CD4-positive, alpha-beta T cell treated with Interleukin-17A for 4 hours (primary cell): ENCODE results near the gene MLLT1.

Experiments
- DNase-seq: peaks from one replicate; pipeline ENCODE4 v3.0.0-alpha.2; 2020; ENCODE audit warnings: mixed read lengths

MLLT1 gene

DNA sequence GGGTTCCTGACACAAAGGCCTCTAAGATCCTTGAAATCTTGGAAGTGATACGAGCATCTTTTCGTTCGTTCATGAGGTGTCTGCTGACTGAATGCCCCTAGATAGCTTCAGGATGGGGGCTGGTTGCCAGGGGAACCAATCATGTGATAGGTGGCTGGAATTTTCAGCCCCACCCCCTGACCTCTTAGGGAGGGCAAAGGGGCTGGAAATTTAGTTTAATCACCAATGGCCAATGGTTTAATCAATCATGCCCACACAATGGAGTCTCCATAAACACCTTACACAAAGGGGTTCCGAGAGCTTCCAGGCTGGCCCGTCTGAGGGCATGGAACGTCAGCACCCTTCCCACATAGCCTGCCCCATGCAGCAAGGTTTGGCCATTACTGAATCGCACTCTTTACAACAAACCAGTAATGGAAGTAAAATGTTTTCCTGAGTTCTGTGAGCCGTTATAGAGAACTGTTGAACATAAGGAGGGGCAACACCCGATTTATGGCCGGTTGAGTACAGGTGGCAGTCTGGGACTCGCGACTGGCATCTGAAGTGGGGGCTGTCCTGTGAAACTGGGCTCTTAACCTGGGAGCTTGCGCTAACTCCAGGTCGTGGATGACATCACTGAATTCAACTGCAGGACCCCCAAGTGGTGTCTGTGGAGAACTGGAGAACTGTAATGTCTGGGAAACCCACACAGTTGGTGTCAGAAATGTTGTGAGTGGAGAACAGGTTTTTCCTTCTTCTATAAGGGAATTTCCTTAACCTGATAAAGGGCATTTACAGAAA, 25.6 kb downstream of the MLLT1 start:
- no peak for DNase-seq

- DNase-seq: no peak
Observed at GRCh38 chr19:6252066-6252465, 27.7 kb downstream of the MLLT1 start.

DNA sequence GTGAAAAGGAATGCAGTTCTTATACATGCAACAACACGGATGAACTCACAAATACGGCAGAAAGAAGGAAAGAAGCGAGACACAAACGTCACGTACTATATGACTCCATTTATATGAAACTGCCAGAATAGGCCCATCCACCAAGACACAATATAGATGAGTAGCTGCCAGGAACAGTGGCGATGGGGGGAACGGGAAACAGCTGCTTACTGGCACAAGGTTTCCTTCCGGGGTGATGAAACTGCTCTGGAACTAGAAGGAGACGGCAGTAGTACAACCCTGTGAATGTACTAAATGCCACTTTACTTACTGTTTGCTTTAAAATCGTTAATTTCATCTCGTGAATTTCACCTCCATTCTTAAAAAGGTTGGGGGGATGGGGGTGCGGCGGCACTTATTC, 28.9 kb downstream of the MLLT1 start:
- DNase-seq: no peak

- no peak for DNase-seq
Observed at GRCh38 chr19:6250024-6250615, 29.7 kb downstream of the MLLT1 start.

GRCh38 chr19:6249296-6249695, 30.5 kb downstream of the MLLT1 start:
- no peak for DNase-seq

DNA sequence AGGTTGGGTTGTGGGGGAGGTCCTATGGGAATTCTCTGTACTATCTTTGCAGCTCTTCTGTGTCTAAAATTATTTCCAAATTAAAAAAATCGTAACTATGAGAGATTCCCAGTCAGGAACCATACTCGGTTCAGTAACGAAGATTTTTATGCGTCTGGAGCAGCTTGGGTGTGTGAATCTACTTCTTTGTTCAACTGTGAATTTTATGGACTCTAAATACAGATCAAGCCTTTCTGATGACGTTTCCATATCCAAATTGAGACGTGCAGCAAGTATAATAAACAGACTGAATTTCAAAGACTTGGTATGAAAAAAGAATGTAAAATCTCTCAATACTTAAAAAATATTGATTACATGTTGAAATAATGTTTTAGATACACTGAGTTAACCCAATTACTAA, 30.9 kb downstream of the MLLT1 start:
- no peak for DNase-seq

DNA sequence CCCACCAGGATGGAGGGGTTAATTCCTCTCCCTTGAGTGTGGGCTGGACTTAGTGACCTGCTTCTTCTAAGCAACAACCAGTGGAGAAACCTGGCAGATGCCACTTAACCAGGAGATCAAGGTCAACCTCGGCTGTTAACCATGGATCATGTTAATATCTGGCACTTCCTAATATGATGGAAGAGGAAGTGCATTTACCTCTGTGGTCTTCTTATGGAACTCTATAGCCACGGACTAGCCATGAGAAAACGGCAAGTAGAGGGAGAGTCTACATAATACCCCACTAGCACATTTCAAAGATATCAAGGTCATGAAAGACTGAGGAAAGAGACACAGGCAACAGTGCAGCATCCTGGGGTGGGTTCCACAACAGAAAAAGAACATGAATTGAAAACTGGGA, 31.4 kb downstream of the MLLT1 start:
- DNase-seq: no peak

GRCh38 chr19:6247007-6247288, 32.8 kb downstream of the MLLT1 start:
- no peak for DNase-seq

DNA sequence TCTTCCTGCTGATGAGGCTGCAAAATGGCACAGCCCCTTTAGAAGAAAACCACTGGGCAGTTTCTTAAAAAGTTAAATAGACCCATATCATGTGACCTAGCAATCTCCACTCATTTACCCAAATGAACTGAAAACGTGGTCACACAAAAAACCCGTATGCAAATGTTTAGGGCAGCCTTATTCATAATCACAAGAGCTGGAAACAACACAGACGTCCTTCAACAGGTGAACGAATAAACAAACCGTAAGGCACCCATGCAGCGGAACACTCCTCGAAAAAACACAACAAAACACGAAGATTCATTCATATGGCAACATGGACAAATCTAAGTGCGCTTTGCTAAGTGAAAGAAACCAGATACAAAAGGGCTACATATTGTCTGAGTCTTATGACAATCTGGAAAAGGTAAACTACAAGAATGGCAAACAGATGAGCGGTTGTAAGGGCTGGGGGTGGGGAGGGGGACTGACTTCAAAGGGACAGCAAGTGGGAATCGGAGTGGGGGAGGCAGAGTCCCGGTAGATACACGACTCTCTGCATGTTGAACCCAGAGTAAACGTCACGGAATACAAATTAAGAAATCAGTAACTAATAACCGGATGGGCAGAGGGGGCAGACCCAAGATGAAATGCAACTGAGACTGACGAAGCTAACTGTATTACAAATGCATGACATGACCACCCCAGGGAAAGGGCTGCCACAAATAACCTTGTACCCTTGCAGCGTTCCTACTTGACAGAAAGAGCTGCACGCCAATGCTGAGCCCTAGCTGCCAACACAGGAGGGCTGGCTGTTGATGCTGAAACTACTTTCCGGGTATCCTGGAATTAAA, 33.4 kb downstream of the MLLT1 start:
- no peak for DNase-seq

GRCh38 chr19:6242677-6243076, 37.1 kb downstream of the MLLT1 start:
- no peak for DNase-seq

DNA sequence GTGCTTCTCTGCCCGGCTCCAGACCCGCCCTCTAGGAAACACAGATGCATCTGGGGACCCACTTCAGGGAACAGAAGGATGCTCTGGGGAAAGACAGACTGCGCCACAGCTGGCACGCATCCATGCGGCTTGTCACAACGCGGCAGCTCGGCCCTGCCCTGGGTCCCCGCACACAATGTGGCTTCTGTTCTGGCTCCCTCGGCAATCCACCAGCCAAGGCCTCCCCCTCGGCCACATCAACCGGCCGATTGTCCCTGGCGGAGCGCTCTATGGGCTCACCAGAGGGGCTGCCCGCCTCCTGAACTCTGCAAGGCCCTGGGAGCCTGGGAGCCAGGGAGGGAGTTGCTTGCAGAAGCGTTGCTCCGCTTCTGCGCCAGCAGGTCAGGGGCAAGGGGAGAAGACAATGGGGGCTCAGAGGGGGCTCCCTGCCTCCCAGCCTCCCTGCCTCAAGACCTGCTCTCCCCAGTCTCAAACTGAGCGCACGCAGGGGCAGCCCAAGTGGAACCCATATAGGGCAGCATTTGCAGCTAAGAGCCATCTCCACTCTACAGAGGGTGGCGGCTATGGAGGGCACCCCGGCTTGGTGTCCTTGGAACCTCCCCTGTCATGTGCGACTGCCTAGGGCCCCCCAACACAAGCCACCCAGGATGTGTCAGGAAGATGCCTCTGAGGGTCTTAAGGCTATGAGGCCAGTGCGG, 37.9 kb downstream of the MLLT1 start:
- DNase-seq: no peak

GRCh38 chr19:6241056-6241455, 38.7 kb downstream of the MLLT1 start:
- no peak for DNase-seq

- DNase-seq: no peak
Observed at GRCh38 chr19:6239871-6240676, 39.7 kb downstream of the MLLT1 start.

GRCh38 chr19:6239401-6239844, 40.4 kb downstream of the MLLT1 start:
- DNase-seq: peak; percentile 22

- no peak for DNase-seq
Observed at GRCh38 chr19:6238643-6239281, 41.0 kb downstream of the MLLT1 start.

GRCh38 chr19:6238256-6238642, 41.5 kb downstream of the MLLT1 start:
- DNase-seq: peak; percentile 18

DNA sequence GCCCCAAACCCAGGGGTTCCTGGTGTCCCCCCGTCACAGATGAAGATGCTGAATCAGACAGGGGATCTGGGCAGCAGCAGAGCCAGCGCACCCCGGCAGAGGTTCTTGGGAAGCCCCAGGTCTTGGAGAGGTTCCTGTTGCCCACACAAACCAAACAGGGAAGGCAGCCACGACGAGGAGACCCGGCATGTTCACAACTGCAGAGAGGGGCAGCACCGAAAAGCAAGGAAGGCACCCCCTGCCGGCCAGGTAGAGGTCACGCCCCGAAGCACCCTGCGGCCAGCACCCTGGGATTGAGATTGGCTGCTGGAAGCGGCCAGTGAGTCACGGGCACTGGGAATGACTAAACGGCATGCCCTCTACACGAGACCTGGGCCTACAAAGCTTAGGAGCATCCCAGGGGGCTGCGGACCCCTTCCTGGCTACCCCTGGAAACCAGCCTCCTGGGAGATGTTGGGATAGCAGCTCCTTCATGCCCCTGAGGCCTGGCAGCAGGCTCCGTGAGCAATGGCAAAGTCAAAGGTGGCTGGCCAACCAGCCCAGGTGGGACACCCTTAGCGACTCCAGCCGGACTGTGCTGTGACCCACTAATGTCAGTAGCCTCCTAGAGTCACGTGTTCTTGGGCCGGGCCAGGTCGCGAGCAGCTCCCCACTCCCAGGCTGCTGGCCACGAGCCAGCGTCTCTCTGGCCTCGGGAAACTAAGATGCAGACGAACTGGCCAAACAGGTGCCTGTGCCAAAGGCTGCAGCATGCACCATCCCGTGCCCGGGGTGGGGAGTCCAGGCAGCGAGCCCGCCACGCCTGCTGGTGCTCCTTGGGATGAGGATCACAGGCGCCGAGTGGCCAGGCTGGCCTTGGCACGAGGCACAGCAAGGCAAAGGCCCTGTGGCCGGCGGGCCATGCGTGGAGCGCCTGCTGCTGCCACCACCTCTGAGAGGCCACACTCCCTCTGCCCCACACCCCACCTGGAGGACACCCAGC, 43.2 kb downstream of the MLLT1 start:
- no peak for DNase-seq

DNA sequence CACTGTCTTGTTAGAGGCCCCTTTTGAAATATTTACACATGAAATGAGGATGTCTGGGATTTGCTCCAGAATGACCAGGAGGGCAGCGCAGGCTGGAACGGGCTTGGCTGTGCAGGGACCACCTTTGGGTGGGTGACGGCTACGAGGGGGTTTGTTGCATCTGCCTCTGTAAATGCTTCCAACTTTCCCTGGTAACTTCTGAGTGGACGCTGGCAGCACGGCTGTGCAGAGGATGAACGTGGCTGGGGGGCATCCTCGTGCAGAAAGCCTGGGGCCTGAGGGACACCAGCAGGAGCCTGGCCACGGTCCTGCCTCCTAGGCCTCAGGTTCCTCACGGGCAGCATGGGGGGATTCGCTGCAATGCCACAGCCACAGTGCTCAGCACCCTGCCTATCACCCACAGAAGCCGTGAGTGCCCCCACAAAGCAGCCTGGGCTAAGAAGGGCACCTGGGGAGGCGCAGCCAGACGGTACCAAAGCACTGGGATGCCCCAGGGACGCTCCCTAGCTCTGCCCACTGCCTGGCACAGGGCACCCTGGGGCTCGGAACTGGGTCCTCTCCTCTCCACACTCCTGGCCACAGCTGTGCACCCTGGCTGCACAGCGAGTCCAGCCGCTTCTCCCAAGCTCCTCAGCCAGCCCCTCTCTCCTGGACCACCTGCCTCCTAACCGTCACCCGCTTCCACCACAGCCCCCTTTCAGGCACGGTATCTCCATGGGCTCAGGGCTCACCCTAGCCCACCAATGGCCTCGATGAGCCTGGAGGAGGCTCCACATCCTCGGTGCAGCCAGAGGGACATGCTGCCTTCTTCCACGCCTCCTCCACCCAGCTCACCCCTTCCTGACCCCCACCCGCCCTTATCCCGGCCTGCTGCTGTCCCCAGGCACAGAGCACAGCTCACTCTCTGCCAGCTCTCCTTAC, 44.5 kb downstream of the MLLT1 start:
- DNase-seq: no peak

DNA sequence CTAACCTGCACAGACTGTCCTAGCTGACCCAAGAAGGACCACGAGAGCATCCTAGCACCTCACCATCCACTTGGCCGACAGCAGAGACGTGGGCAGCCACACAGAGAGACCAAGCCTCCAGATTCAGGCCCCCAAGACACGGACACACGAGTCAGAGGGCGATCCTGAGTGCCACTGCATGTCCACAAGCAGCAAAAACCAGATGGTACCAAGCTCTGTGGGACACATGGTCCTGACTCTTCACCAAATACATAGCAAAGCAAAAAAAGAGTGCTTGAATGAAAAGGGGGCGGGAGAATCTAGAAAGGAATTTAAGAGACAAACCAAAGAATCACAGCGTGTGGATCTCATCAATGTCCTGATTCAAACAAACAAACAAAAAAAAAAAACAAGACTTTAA, 45.2 kb downstream of the MLLT1 start:
- no peak for DNase-seq
